ENCODE results near the gene RUNX2.

The RUNX2 gene

GRCh38 chr6:45679163-45679562 lies 351.0 kb downstream of the RUNX2 start:
- no peaks in the 10 kb centered on the region; the same call in 1 of the 2 replicates for H3K9me3 ChIP-seq (ENCODE audit: control insufficient read depth, insufficient read depth, low read depth, low read length)
- CTCF ChIA-PET = no interaction called here
- H3K36me3 ChIP-seq (ENCODE audit: control insufficient read depth in 2 of 2, insufficient read depth in 1 of 2, low read length in 2 of 2) = no peaks in the 10 kb centered on the region
- H3K27ac ChIP-seq (ENCODE audit: extremely low read depth, low read depth, low read length) = no peak overlapping the region
- no peaks in the 10 kb centered on the region; the same call in 1 of the 2 replicates for H3K4me1 ChIP-seq (ENCODE audit: control insufficient read depth, insufficient read depth, low read length)
- TF ChIP-seq ZNF26 (tag by site-specific recombination; IDR thresholded peaks at IDR 0.05) (no peak), ZFP37 (tag by site-specific recombination; IDR thresholded peaks at IDR 0.05) (no peak), ZNF596 (tag by site-specific recombination; IDR thresholded peaks at IDR 0.05) (no peak), ZNF157 (tag by site-specific recombination; IDR thresholded peaks at IDR 0.05) (no peak), ZFP41 (tag by site-specific recombination; IDR thresholded peaks at IDR 0.05; ENCODE audit: borderline replicate concordance) (no peak), ZNF645 (tag by site-specific recombination; IDR thresholded peaks at IDR 0.05) (no peak), ZSCAN16 (tag by site-specific recombination; IDR thresholded peaks at IDR 0.05) (no peak), ZNF10 (tag by site-specific recombination; IDR thresholded peaks at IDR 0.05) (no peak)
- H3K4me3 ChIP-seq (ENCODE audit: low read depth, low read length) = no peak overlapping the region
- POLR2A ChIA-PET = no interaction called here

- TF ChIP-seq ZBTB44 (tag by site-specific recombination; IDR thresholded peaks at IDR 0.05) (no peak), IKZF3 (tag by site-specific recombination; IDR thresholded peaks at IDR 0.05) (no peak), ZNF169 (tag by site-specific recombination; IDR thresholded peaks at IDR 0.05) (no peak), SETDB1 (IDR thresholded peaks at IDR 0.05; ENCODE audit: insufficient read length, low read length) (no peak), ZSCAN23 (tag by site-specific recombination; IDR thresholded peaks at IDR 0.05) (no peak), ZNF121 (tag by site-specific recombination; IDR thresholded peaks at IDR 0.05) (no peak), ZSCAN16 (tag by site-specific recombination; IDR thresholded peaks at IDR 0.05) (no peak), SP7 (tag by site-specific recombination; IDR thresholded peaks at IDR 0.05) (no peak), ZNF133 (tag by site-specific recombination; IDR thresholded peaks at IDR 0.05) (no peak), ZNF391 (tag by site-specific recombination; IDR thresholded peaks at IDR 0.05; ENCODE audit: borderline replicate concordance, low read depth) (no peak), PRDM4 (tag by site-specific recombination; IDR thresholded peaks at IDR 0.05) (no peak), ZNF48 (tag by site-specific recombination; IDR thresholded peaks at IDR 0.05) (no peak), ZSCAN30 (tag by site-specific recombination; IDR thresholded peaks at IDR 0.05) (no peak), SCRT2 (tag by site-specific recombination; IDR thresholded peaks at IDR 0.05) (no peak), ZNF404 (tag by site-specific recombination; IDR thresholded peaks at IDR 0.05) (no peak), ZNF354C (tag by site-specific recombination; IDR thresholded peaks at IDR 0.05; ENCODE audit: borderline replicate concordance, low read depth) (no peak), KLF1 (tag by site-specific recombination; IDR thresholded peaks at IDR 0.05) (no peak), PRDM6 (tag by site-specific recombination; IDR thresholded peaks at IDR 0.05) (no peak)
- ChIA-PET POLR2A (no interaction called here), CTCF (interaction anchor here (1.0 kb wide), 1 partner anchor 35 kb away, joined by 3 read pairs; no protein-coding TSS in a partner anchor)
Observed at GRCh38 chr6:45679631-45680030, 351.5 kb downstream of the RUNX2 start.

More at GRCh38 chr6:45679631-45680030, 351.5 kb downstream of the RUNX2 start:
- Histone ChIP-seq H3K27ac (ENCODE audit: extremely low read depth, low read depth, low read length) (no peak overlapping the region), H3K36me3 (ENCODE audit: control insufficient read depth in 2 of 2, insufficient read depth in 1 of 2, low read length in 2 of 2) (no peaks in the 10 kb centered on the region), H3K4me1 (ENCODE audit: control insufficient read depth, insufficient read depth, low read length) (no peaks in the 10 kb centered on the region; the same call in 1 of the 2 replicates), H3K4me3 (ENCODE audit: low read depth, low read length) (no peak overlapping the region), H3K9me3 (ENCODE audit: control insufficient read depth, insufficient read depth, low read depth, low read length) (no peaks in the 10 kb centered on the region; the same call in 1 of the 2 replicates)
